Iris pigment epithelial cell (primary cell): ENCODE data around the gene NR2F6.
"Not testable (repeated sequence)": the region's sequence is repeated elsewhere in the genome, so short reads cannot be mapped to it uniquely, and the experiment has no call there.

Experiments
- DNase-seq: peaks from one replicate; pipeline ENCODE4 v3.0.0-alpha.2; 2011; ENCODE audit warnings: low read depth

The NR2F6 gene

DNA sequence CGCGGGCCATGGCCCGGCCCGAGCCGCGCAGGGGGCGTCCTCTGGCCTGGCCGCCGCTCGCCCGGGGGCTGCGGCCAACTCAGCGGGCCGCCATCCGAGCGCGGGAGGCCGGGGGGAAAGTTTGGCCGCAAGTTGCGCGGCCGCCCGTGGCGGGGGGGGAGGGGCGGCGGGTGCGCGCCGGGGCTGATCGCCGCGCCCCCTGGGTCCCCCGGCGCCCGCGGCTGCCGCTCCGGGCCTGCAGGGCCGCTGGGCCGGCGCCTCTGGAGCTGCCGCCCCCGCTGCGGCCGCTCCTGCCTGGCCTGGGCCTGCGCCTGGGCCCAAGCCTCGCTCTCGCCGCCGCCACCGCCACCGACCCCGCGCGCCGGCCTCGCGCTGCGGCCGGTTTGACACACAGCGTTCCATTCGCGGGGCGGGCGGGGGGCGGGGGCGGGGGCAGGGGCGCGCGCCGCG is at the start of gene NR2F6:
NR2F6 (minus strand) TSS at position 385 of the 450 bp plus-strand sequence. CDS start 699 bp downstream, outside the sequence.
- DNase-seq, result no peak

- peak; percentile 18 for DNase-seq
These were observed 48.6 kb upstream of the NR2F6 start for GRCh38 chr19:17294051-17294891.

- no peak for DNase-seq
These were observed 47.9 kb upstream of the NR2F6 start for GRCh38 chr19:17293605-17294004.

DNA sequence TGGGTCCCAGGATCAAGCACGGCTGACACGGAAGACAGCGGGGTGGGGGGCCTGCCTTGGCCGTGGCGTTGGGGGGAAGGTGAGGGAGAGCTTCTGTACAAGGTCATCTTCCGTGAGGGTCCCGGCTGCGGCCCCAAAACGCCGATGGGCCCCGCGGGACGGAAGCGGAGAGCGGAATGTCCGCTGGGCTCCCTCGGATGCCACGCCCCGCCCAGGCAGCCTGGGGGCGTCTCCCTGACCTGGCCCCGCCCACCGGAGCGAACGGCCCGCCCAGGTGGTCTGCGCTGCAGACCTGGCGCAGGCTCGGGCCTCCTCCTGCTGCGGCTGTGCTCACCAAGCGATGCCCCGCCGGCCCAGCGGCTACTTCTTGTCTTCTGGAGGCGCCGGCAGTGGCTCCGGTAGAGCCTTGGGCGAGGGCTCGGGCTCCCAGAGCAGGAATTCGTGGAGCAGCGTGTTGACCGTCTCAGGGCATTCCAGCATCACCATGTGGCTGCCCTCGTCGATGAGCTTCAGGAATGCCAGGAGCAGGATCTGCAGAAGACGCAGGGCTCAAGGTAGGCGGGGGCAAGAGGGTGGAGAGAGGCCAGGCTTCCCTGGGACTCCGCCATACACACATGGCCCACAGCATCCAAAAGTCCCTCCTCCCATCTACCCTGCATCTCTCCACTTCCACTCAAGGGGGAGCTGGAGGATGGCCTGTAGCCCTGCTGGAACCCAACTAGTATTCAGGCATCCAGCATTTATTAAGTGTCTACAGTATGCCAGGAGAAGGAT is 46.8 kb upstream of the NR2F6 start:
- DNase-seq, result peak; percentile 88

- peak; percentile 90 for DNase-seq
These were observed 43.8 kb upstream of the NR2F6 start for GRCh38 chr19:17289489-17289888.

DNA sequence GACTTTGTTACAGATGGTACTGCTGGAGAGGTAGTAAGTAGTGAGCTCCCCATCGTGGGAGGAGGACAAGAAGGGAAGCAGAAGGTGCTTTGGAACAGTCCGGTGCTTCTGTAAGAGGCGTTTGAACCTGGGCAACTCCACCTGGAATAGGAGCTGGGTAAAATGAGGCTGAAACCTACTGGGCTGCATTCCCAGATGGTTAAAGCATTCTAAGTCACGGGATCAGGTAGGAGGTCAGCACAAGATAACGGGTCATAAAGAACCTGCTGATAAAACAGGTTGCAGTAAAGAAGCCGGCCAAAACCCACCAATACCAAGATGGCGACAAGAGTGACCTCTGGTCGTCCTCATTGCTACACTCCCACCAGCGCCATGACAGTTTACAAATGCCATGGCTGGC is 41.0 kb upstream of the NR2F6 start:
- no peak for DNase-seq

DNA sequence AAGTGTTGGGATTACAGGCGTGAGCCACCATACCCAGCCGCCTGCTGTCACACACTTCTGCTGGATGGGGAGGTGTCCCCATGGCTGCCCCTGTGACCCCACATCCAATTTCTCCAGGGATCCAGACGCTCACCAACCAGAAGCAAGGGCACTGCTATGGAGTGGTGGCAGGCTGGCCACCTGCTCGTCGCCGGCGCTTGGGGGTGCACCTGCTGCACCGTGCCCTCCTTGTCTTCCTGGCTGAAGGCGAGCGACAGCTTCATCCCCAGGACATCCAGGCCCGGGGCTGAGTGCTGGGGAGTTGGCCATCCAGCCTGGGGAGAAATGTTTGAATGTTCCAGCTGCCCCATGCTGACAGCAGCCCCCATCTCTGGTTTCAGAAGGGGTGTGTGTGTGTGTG is 40.5 kb upstream of the NR2F6 start:
- no peak for DNase-seq

DNA sequence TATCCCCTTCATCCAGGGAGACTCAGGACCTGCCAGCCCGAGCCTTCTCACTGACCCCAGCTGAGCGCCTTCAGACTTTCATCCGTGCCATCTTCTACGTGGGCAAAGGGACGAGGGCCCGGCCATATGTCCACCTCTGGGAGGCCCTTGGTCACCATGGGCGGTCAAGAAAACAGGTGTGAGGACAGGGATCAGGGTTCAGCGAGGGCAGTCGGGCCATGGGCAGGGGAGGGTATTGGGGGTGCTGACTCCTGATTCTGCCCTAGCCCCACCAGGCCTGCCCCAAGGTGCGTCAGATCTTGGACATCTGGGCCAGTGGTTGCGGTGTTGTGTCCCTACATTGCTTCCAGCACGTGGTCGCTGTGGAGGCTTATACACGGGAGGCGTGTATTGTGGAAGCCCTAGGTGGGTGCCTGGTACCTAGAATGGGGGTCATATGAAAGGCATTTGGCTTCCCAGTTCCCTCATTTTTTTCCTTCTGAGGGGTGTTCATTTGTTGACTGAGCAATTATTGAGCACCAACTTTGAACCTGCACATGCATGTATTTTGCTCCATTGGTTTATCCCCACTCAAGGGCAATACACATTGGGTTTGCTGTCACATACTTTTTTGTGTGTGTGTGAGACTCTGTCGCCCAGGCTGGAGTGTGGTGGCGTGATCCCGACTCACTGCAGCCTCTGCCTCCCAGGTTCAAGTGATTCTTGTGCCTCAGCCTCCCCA is 39.9 kb upstream of the NR2F6 start:
- no peak for DNase-seq

GRCh38 chr19:17283504-17283996 is 37.8 kb upstream of the NR2F6 start:
- no peak for DNase-seq

GRCh38 chr19:17282488-17283125 is 36.9 kb upstream of the NR2F6 start:
- DNase-seq, result peak; percentile 65

- DNase-seq, result peak; percentile 42
These were observed 35.9 kb upstream of the NR2F6 start, which contains the start of gene ANKLE1 for GRCh38 chr19:17281391-17282304. Gene ANKLE1 (plus strand): TSS chr19:17281901. CDS start chr19:17281921, 20 bp downstream.

DNA sequence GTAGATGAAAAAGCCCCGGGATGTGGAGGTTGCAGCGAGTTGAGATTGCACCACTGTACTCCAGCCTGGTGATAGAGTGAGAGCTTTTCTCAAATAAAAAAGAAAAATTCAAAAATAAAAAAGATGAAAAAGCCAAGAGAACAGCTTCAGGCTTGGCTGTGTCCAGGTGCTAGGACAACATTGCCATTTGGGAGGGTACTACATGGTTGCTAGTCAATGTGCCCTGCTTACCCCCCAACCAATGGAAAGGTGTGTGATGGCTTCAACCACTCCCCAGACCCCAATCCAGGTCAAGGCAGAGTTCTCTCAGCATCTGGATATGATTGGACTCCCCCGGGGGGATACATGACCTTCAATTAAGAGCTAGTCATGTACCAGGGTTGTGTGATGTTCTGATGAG is 33.7 kb upstream of the NR2F6 start:
- DNase-seq, result no peak

- no peak for DNase-seq
These were observed 29.9 kb upstream of the NR2F6 start for GRCh38 chr19:17275441-17276175.

DNA sequence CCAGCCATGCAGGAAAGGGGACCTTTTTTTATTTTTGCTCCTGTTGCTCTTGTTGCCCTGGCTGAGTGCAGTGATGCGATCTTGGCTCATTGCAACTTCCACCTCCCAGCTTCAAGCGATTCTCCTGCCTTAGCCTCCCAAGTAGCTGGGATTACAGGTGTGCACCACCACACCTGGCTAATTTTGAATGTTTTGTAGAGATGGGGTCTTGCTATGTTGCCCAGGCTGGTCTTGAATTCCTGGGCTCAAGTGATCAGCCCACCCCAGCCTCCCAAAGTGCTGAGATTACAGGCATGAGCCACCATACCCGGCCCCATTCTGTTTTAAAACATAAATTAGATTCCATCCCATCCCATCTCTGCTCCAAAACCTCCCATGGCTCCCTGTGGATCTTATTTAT is 29.2 kb upstream of the NR2F6 start:
- not testable (repeated sequence) for DNase-seq

DNA sequence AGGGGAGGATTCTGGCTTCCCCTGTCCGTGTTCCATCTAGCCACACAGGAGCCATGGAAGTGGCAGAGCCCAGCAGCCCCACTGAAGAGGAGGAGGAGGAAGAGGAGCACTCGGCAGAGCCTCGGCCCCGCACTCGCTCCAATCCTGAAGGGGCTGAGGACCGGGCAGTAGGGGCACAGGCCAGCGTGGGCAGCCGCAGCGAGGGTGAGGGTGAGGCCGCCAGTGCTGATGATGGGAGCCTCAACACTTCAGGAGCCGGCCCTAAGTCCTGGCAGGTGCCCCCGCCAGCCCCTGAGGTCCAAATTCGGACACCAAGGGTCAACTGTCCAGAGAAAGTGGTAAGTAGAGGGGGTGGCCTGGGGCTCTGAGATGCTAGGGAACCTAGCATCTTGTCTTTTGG is 23.0 kb upstream of the NR2F6 start:
- no peak for DNase-seq

- DNase-seq, result peak; percentile 99
These were observed 21.5 kb upstream of the NR2F6 start, which contains the start of gene BABAM1 for GRCh38 chr19:17266975-17267788. Gene BABAM1 (plus strand): TSS chr19:17267443. CDS start chr19:17268807, 1,364 bp downstream.

DNA sequence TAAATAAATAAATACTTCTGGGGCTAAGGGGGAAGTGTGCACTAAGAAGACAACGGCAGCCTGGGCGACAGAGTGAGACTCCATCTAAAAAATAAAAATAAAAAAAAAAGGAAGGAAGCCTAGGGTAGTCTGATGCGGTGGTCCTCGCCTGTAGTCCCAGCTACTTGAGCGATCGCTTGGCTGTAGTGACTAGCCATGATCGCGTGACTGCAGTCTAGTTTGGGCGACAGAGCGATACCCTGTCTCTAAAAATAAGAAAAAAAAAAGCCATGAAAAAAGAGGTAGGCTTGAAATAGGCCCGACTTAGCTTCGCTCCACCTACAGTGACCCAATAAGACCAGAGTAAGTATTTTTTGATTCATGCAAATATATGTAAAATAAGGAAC is 20.9 kb upstream of the NR2F6 start:
- no peak for DNase-seq

DNA sequence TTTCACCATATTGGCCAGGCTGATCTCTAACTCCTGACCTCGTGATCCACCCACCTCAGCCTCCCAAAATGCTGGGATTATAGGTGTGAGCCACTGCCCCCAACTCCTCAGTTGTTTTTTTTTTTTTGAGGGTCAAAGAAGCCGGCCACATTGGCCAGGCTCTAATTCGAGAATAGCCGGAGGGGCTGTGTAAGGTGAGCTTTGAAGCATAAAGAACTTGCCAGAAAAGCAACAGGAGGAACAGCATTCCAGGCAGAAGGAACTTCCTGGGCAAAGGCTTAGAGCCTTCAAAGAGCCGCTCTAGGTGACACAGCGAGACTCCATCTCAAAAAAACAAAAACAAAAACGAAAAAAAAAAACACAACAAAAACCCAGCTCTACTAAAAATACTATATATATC is 20.3 kb upstream of the NR2F6 start:
- DNase-seq, result no peak

DNA sequence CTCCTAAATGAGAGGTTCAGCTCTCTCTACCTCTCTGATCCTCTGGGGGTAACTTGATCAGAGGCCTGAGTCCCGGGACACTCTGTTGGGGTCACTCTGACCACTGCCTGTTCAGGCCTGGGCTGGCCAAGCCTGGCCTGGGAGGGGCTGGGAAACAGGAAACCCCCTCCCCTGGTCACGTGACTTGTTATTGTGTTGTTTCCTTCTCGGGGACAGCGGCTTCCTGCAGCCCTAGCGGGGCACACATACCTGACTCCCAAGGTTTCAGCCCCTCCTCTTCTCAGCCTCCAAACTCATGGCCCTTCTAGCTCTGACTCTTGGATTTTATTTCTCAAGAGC is 18.9 kb upstream of the NR2F6 start, which contains the start of gene USHBP1:
USHBP1 (minus strand) TSS at position 105 of the 339 bp plus-strand sequence. CDS start 446 bp downstream, outside the sequence.
- DNase-seq, result no peak
